Esophagus muscularis mucosa (tissue), 3 donors: ENCODE results near the gene POSTN.

ENCODE experiments used
- CTCF ChIP-seq, 3 experiments: fragments of 200-600 bp in 2 of 3; fragments of 450-650 bp in 1 of 3; sonication (generic) in 2 of 3; IDR thresholded peaks; one replicate each; pipeline ENCODE4 v1.5.1; 2017 to 2019; ENCODE audit warnings: antibody characterized with exemption in 3 of 3, mild to moderate bottlenecking in 2 of 3, moderate library complexity in 1 of 3
- POLR2A ChIP-seq: fragments of 450-650 bp; IDR thresholded peaks from one replicate; pipeline ENCODE4 v1.6.1; 2017; ENCODE audit warnings: antibody characterized with exemption, moderate library complexity, mild to moderate bottlenecking, low read depth

DNA sequence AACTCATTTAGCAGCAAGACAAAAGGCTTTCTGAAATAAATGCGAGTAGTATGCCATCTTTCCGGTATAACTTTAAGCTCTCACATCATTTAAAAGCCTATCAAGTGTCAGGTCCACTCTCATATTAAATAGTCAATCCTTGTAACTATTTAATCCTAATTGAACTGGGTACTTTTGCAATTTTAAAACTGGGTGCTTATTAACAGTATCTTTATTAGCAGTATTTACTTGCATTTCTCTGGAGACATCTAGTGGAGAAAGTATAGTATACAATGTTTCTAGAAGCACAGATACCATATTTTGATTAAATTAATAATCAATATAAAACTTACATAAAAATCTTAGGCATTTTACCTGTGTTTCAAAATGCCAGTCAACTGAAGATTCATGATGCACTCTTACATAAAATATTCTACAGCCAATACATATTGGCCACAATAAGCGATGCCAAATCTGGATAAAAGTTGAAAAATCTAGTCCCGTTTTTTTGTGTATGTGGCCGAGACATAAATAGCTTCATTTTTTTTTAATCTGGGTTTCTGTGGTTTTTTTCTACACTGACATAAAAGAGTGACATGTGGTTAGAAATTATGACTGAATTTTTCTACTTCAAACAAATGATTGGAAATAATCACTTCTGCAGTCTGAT is 4.3 kb upstream of the POSTN start:
- peak; percentile 23 to 48 (median 31) for TF ChIP-seq CTCF (IDR thresholded peaks at IDR 0.05)
- TF ChIP-seq POLR2A, result no peak
